Stimulated activated CD8-positive, alpha-beta memory T cell treated with anti-CD3 and anti-CD28 coated beads, Interleukin-7, amount 100 ng/mL, for 1 hour (primary cell): ENCODE data around the gene ATP2B2.

ENCODE experiments used
- DNase-seq, 2 donors: peaks; one replicate each; pipeline ENCODE4 v3.0.0-alpha.2; 2020; ENCODE audit warnings: low read depth in 2 of 2

Gene ATP2B2

DNA sequence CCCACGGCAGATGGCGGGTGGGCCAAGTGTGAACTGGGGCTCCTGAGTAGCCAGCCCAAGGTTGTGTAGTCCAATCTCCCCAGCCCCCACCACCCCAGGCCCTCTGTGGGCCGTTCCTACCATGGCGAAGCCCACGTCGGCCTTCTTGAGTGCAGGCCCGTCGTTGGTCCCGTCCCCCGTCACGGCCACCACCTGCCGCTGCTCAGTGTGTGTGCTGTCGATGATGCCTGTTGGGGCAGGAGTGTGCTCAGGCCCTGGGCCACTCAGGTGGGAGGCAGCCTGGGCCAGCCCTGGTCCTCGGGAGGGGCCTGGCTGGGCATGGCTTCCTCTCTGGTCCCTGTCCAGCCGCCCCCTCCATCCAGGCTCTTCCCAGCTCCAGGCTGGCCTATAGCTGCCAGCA lies 159.5 kb downstream of the ATP2B2 start:
- DNase-seq = no peak

DNA sequence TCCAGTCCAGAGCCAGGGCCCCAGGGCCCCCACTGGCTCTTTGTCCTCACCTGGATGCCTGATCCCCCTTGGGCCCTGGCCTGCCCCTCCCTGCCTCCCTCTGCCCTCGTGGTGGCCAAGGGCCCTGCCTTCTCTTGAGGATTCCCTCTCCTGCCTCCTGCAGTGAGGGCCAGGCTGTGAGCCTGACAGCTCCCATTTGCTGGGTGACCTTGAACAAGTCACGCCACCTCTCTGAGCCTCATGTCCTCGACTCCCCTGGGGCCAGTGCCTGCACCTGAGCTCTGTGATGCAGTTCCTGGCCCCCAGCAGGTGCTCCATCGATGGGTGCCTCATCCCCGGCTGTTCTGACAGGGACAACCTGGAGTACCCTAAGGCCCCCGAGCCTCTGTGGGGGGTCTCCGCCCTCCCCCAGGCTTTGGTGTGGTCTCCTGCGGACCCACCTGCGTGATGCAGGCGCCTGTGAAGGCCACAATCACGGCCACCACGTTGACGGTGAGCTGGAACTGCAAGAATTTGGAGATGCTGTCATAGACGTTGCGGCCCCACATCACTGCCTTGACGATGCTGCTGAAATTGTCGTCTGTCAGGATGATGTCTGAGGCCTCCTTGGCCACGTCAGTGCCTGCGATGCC lies 160.3 kb downstream of the ATP2B2 start:
- no peak for DNase-seq

DNA sequence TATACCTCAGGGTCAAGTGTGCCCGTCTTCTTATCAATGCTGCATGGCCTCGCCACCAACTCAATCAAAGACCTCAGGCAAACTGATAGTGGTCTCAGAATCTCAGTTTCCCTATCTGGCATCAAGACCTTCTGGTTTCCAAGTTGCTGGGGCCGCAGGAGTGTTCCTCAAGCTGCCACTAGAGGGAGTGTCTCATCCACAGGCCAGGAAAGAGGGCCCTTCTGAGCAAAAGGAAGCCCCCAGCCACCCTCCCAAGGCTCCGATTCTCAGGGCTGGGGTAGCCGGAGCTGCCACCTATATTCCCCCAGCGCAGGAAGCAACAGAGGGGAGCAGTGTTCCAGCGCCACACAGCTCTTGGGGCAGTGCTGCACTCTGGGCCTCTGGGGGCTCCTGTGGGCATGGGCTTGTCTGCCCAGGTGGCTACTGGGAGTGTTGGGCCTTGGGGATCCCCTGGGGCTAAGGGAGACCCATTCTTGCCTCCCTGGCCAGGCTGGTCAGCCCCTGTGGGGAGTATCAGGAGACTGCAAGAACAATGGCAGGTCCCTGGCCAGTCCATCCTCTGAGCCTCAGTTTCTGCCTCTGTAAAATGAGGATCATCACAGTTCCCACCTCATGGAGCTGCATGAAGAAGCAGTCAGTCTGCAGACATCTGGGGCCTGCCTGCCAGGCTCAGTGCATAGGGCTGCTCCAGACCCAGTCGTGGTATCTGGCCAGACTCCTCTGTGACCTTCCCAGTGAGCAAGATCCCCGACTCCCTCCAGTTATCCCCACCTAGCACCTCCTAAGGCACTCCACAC lies 161.0 kb downstream of the ATP2B2 start:
- peak; percentile 5 to 17 for DNase-seq

DNA sequence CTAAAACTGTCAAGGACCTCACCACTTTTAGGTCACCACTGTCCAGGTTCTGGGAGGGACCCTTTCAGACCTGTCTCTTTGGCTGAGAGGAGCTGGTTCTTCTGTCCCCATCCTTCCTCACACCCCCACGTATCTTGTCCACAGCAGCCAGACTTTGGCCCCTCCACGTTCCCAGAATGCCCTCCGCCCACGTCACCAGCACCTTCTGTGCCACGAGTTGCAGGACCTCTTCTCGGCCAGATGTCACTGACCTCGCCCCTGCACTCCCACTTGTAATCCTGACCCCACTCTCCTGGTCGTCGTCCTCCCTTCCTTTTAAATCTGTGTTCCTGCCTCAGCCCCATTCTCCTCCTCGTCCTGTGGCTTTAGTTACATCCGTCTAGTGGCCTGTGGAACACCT lies 161.9 kb downstream of the ATP2B2 start:
- no peak for DNase-seq

DNA sequence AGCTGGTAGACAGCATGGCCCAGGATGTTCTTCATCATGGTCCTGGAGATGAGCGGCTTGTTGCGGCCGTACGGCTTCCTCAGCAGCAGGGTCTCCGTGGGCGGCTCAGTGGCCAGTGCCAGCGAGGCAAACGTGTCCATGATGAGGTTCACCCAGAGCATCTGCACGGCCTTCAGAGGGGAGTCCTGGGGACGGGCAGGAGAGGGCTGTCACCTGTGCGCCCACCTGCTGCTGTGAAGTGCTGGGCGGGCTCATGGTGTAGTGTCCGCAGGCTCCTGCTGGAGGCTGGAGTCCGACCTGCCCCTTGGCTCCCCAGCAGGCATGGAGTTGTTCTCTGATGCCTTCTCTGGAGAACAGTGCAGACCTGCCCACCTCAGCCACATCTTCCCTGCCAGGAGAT lies 162.6 kb downstream of the ATP2B2 start:
- DNase-seq = no peak

DNA sequence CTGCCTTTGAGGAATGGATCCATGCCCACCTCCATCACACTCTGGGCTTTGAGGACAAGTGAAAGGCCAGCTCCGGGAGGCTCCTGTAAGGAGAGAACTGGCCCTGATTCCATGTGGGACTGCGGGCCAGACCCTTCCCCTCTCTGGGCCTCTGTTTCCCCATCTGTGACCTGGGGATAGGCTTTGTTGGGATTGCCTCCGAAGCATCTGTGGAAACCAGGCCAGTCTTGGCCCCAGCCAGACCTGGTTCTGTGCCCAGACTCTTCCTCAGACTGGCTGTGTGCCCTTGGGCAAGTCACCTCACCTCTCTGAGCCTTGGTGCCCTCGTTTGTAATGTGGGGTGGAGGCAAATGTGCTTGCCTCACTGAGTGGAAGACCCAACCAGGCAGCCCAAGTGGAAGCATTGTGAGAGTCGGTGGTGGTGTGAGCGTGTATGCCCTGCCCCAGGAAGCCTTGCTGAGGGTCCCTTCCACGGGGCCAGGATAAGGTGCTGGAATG lies 163.4 kb downstream of the ATP2B2 start:
- DNase-seq = no peak

DNA sequence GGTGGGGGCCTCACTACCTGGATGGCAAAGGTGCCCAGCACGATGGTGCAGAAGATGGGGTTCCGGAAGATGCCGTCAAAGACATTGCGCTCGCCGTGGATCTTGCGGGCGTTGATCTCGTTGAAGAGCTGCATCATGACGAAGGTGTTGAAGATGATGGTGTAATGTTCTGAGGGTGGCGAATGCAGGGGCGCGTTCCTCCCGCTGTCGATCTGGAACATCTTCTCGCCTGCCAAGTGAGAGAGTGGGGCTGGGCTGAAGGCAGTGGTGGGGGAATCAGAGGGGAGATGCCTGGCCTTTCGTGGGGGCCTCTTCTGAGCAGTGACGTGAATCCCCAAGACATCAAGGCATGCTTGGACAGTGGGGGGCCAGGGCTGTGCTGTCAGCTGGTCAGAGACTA lies 164.9 kb downstream of the ATP2B2 start:
- no peak for DNase-seq

DNA sequence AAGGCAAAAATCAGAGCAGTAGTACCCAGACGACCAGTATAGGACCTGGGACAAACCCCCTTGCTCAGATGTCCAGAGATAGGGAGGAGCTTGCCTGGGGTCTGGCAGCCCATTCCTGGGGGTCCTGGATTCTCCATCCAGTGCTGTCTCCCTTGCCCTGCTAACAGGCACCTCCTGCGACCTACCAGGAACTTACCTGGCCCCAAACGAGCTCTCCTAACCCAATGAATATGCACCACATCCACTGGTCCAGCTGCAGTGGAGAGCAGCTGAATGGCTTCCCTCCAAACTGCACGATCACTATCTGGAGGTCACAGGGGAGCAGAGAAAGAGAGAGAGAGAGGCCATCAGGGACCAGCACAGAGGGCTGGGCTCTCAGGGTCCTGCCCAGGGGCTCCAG lies 165.3 kb downstream of the ATP2B2 start:
- DNase-seq = no peak

DNA sequence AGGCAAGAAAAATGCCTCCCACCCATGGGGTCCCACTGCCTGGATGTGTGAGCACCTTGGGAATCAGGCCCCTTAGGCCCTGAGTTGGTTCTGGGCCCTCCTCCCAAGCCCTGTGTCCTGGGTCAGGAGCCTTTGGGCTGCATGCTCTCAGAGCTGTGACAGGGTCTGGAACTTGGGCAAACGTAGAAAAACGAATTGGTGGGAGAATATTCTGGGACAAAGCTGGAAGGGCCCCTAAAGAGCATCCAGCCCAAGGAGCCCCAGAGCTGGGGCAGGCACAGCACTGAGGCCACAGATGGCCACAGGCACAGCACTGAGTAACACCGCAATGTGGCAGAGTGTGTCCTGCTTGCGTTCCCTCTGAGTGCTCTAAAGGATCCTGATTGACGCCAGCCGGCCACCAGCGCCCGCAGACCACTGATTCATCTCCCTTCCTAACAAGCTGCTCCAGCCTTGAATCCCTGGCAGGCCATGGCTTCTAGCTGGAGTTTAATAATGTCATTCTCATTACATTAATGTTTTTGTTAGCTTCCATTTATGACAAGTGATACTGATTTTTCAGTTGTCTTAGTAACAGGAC lies 165.9 kb downstream of the ATP2B2 start:
- DNase-seq = no peak

DNA sequence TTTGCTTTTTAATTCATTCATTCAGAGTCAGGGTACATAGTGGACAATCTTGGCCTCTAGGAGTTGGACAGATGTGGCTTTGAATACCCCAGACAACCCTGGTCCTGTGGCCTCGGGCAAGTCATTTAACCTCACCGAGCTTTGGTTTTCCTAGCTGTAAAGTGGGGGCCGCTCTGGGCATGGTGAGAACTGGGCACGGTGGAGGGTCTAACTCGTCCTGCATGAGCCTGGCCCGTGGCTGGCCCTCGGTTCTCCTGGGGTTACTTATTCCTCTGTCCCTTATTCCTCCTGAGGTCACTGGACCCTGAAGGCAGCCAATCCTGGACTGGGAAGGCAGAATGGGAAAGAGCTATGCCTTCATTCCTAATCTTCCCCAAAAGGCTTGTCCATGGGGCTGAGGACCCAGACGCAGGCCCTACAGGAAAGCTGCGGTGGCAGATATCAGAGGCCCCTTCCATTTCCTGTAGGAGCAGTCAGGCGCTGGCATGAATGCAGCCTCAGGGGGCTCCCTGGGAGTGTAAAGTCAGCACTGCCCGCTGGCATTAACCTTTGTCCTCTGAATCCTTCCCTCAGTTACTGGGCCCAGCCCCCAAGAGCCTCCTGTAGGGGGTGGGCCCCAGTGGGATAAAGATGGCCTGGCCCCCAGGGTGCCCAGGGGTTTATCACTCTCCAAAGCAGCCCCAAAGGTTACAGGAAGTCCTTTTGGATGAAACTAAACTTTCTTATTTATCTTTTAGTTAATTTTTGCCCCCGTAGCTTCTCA lies 166.6 kb downstream of the ATP2B2 start:
- no peak for DNase-seq

DNA sequence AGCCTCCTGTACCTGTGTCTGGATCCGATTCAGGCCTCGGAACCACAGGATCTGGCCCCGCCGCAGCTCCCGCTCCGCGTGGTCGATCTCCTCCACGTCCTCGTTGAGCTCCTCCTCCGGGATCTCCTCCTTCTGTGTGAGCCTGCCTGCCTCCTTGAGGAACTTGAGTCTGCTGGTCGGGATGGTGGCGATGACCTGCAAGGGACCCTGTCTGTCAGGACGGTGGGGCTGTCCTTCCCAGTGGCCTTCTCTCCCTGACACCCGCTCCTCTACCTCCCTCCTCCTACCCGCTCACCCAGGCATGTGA lies 167.3 kb downstream of the ATP2B2 start:
- DNase-seq = no peak

DNA sequence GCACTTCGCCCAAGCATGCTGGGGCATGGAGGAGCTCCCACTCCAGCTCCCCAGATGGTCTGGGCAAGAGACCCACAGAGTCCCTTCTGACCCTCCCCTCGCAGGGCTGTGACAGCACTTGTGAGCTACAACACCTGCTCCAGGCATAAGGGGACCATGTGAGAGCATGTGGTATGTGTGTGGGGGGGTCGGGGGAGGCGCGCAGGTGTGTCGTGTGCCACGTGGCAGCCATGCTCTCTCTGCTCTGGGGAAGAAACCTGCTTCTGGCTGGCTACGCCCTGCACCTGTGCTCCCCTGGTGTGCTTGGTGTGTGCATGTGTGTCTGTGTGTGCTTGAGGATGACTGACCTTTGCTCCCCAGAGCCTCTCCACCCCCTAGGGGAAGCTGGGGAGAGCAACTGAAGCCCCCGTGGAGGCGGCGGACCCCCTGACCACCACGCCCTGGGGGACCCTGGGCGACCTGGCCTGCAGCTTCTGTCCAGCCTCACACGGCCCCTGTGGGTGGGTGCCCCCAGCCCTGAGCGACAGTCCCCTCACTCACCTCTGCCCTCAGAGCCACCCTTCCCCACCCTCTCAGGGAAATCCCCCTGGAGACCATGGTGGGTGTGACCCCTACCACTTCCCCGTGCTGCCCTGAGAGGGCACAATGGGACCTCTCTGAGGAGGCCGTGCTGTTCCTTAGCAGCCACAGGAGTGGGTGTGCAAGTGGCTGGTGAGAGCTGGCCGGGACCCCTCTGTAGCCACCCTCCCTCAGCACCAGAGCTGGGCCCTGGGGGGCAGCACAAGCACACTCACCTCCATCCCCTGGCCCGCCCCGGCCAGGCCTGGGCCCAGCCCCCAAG lies 167.8 kb downstream of the ATP2B2 start:
- DNase-seq = no peak

DNA sequence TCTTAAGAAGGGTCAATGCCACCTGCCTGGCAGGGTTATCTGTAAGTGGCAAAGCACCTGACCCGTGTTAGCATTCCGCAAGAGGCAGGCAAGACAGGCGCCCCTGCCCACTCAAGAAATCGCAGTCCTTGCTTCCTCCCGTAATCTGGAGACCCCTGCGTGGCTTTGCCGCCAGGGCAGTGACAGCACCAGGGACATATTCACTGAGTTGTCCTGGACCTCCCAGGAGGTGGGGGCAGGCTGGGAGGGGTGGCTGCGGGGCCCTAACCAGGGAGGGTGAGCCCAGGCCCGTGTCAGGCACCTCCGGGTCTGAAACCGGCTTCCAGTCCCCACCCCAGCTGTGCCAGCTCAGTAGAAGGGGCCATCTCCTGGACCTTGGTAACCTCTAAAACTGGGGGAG lies 168.6 kb downstream of the ATP2B2 start:
- DNase-seq = no peak

DNA sequence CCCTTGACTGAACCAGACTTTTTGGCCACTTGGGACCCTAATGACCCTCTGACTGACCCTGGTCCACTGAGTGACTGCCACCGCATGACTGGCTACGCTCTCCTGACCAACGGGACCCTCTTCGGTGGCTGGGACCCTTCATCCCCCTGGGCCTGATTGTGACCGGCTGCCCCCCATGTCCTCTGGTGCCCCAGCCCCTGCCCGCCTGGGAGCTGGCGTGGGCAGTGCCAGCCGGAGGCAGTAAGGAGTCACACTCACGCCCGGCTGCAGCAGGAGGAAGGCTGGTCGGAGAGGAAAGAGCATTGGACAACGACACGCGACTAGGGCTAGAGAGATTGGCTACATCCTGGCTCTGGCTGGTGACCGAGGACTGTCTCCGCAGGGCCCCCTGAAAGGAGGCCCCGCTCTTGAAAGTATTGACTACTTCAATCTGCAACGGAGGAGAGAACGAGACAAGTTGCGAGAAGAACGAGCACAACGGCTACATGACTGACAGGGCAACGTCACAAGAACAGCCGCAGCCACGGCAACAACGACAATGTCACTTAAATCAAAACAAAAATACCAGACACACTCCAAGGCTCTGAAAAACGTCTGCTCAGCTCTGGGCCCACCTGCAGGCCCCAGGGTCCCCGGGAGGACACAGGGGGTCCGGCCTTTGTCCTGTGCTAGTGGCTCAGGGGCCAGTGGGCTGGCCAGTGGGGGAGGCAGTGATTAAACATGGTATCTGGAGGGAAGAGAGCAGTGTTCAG lies 169.3 kb downstream of the ATP2B2 start:
- no peak for DNase-seq

DNA sequence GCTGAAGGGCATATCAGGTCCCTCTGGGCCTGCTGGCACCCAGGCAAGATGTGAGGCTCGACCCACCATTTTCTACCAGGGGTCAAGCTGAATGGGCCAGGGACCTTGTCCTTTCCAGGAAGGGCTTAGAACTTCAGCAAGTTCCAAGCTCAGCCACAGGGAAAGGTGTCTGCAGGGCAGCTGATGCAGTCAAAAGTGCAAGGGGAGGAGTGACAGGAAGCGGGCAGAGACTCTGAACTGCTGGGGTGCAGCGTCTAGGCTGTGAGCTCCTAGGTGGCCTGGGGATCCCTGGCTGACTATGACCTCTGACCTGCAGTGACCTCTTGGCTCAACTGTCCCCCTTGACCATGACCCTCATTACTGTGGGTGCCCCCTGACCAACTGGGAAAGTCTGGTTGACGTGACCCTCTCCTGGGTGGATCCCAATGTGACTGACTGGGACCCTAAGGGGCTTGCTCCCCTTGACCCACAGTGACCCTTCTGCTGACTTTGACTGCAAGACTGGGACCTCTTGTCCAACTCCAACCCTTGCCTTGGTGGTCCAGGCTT lies 170.1 kb downstream of the ATP2B2 start:
- DNase-seq = no peak

DNA sequence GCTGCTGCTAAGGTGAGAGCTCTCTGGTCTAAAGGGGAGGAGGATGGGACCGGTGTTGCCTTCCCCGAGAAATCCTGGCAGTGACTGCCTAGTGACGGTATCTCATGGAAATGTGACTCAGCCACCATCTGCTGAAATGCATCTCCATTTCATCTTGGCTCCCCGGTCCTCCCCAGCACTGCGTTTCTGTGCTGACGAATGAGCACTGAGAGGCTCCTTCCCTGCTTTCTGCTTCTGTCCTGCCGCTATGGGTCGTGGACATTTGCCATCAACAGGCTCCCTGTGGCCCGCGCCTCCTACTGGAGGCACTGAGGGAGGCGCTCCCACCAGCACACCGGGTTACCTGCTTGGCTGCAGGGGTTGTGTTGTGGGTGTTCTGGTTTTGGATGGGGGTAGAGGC lies 170.9 kb downstream of the ATP2B2 start:
- DNase-seq = no peak

DNA sequence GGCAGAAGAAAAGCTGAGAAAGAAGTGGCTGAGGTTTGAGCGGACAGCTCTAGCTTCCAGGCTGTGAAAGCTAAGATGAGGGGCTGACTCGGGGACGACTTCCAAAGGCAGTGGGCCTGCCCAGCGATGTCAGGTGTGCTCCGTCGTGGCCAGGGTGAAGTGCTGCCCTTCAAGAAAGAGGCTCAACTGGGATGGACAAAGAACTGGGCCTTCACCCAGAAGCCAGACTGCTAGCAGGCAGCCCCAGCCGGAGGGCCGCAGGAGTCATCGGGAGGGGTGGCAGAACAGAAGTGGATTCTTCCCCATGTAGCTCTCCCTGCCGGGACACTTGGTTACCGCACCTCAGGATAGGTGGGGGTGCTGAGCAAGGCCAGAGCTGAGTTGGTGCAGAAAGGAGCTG lies 171.3 kb downstream of the ATP2B2 start:
- no peak for DNase-seq

DNA sequence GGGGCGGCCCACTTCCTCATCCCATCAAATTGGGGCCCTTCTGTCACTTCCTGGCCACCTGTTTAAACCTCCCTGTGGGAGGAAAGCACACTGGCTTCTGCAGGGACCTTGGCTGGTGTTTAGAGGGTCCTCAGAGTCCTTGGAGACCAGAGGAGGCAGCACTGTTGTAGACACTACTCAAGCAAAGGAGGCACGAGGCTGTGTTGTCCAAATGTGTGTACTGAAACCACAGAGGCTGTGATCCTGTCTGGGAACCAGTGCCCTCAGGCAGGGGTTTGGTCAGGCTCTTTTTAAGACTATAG lies 172.1 kb downstream of the ATP2B2 start:
- DNase-seq = no peak

DNA sequence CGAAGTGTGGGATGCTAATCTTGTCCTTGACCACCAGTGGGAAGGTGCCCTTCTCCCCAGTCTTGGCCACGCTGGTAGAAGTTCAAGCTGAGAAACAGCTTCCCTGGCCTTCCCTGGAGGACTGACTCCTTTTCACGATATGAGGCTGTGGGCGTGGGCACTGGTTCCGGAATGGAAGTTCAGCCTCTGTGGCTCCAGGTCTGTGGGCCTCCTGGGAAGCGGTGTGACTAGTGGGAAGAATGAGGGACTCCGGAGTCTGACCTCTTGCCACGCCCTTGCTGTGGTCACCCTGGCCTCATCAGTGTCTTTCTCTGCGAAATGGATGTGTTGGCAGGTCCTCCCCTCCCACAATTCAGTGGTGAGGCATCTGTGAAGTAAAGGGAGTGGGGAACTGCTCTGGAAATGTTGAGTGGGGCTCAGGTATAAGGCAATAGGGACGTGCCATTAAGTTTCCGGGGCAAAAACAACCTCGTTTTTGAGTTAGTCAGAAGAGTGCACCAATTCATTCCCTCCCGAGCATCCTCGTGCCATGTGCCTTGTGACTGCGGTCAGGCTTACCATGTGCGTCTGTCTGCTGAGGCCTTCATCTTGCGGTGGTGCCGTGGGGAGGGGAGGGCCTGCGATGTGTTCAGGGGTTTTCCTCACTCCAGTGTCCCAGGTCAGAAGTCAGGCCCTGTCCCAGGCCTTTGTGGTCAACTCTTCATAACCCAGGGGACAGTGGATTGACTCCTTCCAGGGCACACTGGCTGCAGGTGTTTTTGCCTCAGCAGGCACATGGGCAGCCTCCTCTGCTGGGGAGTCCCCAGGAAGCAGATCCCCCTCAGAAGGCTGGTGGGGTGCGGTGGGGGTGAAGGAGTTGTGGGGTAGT lies 172.7 kb downstream of the ATP2B2 start:
- no peak for DNase-seq

DNA sequence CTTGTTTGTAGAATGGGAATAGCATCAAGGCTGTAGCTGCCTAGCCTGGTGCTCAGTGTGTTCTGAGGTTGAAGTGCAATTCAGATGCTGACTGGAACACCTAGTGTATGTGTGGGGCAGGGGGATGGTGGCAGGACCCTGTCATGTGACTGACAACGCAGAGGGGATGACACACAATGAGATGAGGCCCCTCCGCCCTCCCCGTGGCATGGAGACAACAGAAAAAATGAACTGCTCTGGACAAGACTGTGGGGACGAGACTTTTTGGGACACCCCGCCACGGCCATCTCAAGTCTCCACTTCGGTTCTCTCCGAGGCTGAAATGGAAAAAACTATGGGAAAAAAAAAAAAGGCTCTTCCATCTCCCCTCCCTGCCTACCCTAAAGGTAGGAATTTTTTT lies 174.1 kb downstream of the ATP2B2 start:
- no peak for DNase-seq
